Stimulated activated CD4-positive, alpha-beta T cell treated with anti-CD3 and anti-CD28 coated beads, Interleukin-2, amount 100 ng/mL, for 4 hours (primary cell): ENCODE results near the gene DHRS3.
"Not testable (repeated sequence)": the region's sequence is repeated elsewhere in the genome, so short reads cannot be mapped to it uniquely, and the experiment has no call there.

Source experiments
- DNase-seq: peaks from one replicate; pipeline ENCODE4 v3.0.0-alpha.2; 2020; ENCODE audit warnings: low read depth

Gene DHRS3

GRCh38 chr1:12577020-12577419 lies 41.0 kb downstream of the DHRS3 start:
- DNase-seq: no peak

- no peak for DNase-seq
Measured at GRCh38 chr1:12574757-12575139, 43.3 kb downstream of the DHRS3 start.

GRCh38 chr1:12573015-12573825 lies 44.8 kb downstream of the DHRS3 start:
- DNase-seq: no peak

- DNase-seq: no peak
Measured at GRCh38 chr1:12572522-12572921, 45.5 kb downstream of the DHRS3 start.

GRCh38 chr1:12570291-12570690 lies 47.7 kb downstream of the DHRS3 start:
- DNase-seq: no peak

- DNase-seq: no peak
Measured at GRCh38 chr1:12568009-12568767, 49.8 kb downstream of the DHRS3 start.

GRCh38 chr1:12567288-12567819 lies 50.7 kb downstream of the DHRS3 start:
- no peak for DNase-seq

GRCh38 chr1:12566484-12567287 lies 51.3 kb downstream of the DHRS3 start:
- no peak for DNase-seq

GRCh38 chr1:12565966-12566352 lies 52.1 kb downstream of the DHRS3 start:
- DNase-seq: no peak

- DNase-seq: no peak
Measured at GRCh38 chr1:12565094-12565965, 52.7 kb downstream of the DHRS3 start.

GRCh38 chr1:12564251-12564650 lies 53.8 kb downstream of the DHRS3 start:
- not testable (repeated sequence) for DNase-seq

- DNase-seq: no peak
Measured at GRCh38 chr1:12562955-12563576, 54.9 kb downstream of the DHRS3 start.

- DNase-seq: no peak
Measured at GRCh38 chr1:12561121-12561520, 56.9 kb downstream of the DHRS3 start.

GRCh38 chr1:12556957-12557935 lies 60.8 kb downstream of the DHRS3 start:
- no peak for DNase-seq

- no peak for DNase-seq
Measured at GRCh38 chr1:12556368-12556930, 61.6 kb downstream of the DHRS3 start.

- DNase-seq: no peak
Measured at GRCh38 chr1:12555411-12556367, 62.3 kb downstream of the DHRS3 start.

- no peak for DNase-seq
Measured at GRCh38 chr1:12554521-12555305, 63.3 kb downstream of the DHRS3 start.
